Activated T-cell treated with anti-CD3 and anti-CD28 coated beads, Interleukin-2, amount 50 U/mL, for 1 hour (primary cell): ENCODE measurements around the gene FCAMR.

Source experiments
- DNase-seq: peaks from one replicate; pipeline ENCODE4 v3.0.0-alpha.2; 2020

Gene FCAMR, protein sequence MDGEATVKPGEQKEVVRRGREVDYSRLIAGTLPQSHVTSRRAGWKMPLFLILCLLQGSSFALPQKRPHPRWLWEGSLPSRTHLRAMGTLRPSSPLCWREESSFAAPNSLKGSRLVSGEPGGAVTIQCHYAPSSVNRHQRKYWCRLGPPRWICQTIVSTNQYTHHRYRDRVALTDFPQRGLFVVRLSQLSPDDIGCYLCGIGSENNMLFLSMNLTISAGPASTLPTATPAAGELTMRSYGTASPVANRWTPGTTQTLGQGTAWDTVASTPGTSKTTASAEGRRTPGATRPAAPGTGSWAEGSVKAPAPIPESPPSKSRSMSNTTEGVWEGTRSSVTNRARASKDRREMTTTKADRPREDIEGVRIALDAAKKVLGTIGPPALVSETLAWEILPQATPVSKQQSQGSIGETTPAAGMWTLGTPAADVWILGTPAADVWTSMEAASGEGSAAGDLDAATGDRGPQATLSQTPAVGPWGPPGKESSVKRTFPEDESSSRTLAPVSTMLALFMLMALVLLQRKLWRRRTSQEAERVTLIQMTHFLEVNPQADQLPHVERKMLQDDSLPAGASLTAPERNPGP

DNA sequence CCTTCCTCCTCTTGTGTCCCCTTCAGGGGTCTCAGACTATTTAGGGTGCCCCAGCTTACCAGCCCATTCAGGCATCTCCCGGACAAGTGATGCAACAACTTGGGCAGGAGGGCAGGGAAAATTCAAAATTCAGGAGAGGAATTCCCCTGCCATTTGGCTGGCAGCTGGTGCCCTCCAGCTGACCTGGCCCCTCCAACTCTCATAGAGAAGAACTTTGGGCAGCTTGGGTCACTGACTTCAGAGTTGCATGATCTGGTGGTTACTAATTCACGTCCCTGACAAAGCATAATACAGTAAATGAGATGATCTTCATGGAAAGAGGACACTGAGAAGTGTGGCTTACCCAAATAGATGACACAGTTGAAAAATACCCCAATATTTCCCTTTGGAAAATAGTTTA, at the start of gene FCAMR:
TSS of gene FCAMR (minus strand) at position 15 of the 400 bp plus-strand sequence. CDS start 335 bp downstream, outside the sequence.
- no peak for DNase-seq

DNA sequence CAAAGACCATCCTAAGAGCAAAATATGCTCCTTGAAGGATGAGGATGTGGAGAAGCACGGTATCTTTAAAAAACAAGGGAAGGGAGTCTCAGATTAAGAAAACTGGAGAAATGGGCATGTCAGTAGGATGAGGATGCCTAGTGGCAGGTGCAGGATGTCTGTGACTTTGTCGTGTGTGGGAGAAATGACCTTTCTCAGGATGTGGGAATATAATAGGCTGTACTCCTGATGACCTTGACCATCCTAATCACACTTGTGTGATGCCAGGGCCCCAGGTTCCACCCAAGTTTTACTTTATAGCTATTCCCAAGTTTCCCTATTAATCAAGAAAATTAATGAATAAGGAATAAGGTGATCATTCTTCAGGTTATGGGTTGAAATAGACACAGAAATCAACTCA, 49.4 kb upstream of the FCAMR start:
- no peak for DNase-seq

DNA sequence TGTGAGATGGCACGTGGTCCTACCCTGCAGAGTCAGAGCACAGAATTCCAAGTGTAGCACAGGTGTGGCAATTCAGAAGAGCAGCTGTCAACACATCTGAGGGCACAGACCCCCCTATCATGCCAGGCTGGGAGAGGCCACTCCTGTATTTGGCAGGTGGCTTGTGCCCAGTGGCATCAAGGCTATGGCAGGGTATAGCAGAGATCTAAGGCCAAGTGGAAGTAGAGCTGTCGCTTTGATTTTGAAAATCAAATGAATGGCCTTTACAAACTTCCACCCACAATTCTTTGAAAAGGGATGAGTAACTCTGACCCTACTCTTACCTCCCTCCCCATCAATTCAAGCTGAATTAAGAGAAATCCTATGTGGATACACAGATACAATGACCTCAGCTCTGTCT, 48.9 kb upstream of the FCAMR start:
- no peak for DNase-seq

DNA sequence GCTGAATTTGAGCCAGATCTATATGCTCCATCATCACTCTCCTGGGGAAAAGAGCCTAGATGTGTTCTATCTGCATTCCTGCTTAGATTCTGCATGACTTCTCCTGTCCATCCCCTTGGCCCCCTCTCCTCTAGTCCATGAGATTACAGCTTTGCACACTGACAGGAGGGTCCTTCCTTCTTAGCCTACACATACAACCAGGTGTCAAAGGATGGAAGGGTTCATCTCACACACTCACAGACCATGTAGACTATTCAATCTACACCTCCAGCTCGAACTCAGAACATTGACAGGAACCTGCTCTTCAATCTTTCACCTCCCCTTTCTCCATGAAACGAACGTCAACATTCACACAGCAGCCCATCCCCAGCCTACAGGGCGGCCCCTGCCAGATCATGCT, 48.4 kb upstream of the FCAMR start:
- no peak for DNase-seq

DNA sequence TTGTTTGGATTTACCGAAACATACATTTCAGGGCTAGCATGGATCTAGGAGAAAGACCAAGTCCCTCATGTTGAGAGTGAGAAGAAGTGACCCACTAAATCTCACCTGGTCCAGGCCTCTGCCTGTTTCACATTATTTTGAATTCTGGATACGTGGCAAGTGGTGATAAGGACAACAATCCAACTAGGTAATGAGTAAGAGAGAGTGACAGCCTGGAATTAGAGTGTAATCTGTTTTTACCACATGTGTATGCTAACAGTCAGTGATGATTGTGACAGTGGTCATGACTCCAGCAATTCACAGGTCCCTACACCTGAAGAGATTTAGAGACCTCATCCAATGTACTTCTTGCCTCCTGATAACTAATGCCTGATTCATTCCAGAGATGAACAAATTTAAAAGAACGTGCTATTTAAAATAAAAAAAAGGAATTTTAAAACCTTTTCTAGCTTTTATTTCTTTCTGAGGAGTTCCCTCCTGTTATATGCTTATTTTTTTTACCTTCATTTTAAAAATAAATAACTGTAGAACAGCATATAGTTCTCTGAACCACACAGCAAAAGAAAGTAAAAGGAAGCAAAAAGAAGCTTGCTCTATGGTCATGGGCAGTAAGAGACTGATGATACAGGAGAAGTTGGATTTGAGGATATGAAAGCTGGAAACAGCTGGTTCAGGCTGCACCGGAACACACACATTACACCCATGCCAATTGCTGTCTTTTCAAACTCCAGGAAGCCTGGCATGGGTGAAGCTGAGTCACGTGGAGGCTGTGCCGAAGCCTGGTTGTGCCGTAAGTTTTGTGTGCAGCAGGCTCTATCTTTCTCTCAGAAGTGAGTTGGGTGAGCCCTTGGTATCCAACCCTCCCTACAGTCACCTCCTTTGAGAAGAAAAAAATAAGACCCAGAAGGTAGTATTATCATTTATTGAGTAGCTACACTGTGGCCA, 47.6 kb upstream of the FCAMR start:
- no peak for DNase-seq

DNA sequence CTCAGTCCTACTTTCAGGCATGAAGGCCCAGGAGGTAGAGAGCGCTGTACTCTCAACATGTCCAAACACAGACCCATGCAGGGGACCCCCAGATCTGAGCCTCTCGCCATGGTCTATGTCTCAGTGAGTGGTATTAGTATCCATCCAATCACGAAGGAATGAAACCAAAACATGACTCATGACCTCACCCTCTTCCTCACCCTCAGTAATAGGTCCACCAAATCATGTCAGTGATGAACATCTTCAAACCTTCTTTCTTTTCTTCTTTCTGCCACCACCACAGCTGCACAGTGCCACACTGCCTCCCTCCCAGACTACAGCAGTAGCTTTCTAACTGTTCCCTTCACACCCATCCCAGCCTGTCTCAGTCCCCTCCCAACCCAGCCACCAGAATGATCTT, 45.5 kb upstream of the FCAMR start:
- DNase-seq: no peak

DNA sequence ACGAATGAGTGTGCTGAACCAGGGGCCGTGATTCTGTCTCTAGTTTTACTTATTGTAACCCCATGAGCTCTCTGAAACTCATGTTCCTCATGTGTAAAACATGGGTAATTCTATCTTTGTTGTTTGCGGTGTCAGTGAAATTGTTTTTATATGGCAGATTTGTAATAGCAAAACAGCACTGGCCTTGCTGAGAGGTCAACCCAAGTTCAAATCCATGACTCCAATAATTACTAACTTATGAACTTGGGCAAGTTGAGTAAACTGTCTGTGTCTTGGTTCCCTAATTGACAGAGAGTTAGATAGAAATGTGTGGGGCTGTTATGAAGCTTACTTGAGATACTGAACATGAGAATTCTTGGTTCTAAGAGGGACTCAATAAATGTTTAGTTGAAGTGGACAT, 44.5 kb upstream of the FCAMR start:
- DNase-seq: no peak

DNA sequence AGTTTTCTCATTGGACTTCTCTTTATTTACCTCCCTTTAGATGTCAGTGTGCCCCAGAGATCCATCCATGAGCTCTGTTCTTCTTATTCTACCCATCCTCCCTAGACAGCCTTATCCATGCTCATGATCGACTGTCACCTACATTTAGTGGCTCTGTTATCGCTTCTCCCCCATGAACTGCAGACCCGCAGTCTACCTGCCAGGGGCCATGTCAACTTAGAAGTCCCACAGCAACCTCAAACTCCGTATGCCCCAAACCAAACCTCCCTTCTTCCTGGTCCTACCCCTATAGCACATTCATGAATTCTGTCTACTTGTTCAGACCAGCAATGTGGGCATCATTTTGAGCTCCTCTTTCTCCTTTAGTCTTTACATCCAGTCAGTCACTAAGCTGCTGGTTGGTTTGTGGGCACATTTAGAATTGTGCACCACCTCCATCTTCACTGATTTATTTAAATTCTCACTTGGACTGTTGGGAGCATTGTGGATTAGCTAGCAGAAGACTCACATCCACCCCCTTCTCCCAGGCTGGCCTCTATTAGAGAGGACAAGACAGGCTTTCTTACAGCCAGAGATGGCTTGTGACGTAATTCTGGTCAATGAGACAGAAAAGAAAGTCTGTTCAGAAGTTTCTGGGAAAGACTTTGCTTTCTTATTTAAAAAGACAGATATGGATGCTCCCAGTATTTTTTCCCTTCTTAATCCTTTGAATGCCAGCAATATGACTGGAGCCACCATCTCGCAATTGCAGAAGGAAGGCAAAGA, 43.2 kb upstream of the FCAMR start:
- DNase-seq: no peak

DNA sequence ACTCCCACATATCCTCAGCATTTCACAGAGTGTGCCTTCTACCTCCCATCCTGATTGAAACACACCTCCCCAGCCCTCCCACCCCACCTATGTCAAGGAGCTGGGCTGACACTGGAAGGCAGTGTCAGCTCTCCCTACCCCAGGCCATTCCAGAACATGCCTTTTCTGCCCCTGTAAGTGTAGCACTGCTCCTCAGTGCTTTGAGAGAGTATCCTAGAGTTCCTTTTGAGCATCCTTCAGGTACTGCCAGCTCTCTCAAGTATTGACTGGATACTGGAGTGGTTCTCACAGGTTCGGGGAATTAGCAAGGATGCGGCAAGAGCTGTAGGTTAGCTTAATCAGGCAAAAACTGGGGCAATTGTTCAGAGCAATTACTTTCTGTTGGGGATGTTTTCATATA, 40.5 kb upstream of the FCAMR start:
- no peak for DNase-seq

DNA sequence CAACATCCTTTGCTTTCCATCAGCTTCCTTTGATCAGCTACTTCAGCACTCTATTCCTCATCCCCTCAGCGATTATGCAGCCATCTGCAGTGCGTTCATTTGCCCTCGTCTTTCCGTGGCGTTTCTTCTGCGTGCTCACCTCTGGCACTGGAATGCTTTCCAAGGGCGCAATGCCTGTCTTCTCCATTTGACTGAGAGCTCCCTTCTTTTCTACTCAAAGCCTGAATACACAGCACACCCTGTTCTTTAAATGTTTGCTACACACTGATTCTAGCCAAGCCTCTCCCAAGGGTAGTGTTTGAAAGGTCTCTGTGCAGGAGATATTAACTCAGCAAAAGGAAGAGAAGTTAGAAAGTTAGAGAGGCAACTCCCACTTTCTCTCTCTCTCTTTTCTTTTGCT, 39.7 kb upstream of the FCAMR start:
- no peak for DNase-seq

DNA sequence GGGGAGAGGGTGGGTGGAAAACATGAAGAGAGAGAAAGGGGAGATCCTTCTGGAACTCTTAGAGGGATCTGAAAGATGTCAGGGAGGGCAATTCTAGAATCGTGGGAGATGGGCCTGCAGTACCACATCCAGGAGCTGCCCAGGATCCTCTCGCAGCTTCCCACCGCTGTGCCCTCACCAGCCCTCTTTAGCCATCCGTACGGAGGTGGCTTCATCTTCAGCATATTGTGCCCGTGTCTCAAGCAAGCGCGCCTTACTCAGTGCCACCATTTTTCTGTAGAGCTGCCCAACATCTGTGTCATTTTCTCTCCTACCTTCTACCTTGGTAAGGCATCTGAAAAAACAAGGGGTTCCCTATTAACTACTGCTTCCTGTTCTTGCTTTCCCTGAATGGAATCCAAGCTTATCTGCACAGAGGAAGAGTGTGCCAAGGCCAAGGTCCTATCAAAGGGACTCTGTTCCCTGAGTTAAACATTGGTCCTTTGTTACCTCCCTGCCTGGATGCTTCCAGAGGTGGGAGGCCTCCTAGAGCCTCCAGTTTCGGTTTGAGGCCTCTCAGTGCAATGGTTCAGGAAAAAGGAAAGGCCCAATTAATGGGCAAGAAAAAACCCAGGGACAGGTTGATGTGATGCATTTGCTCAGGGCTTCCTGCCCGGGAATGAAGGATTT, 39.1 kb upstream of the FCAMR start:
- DNase-seq: no peak

DNA sequence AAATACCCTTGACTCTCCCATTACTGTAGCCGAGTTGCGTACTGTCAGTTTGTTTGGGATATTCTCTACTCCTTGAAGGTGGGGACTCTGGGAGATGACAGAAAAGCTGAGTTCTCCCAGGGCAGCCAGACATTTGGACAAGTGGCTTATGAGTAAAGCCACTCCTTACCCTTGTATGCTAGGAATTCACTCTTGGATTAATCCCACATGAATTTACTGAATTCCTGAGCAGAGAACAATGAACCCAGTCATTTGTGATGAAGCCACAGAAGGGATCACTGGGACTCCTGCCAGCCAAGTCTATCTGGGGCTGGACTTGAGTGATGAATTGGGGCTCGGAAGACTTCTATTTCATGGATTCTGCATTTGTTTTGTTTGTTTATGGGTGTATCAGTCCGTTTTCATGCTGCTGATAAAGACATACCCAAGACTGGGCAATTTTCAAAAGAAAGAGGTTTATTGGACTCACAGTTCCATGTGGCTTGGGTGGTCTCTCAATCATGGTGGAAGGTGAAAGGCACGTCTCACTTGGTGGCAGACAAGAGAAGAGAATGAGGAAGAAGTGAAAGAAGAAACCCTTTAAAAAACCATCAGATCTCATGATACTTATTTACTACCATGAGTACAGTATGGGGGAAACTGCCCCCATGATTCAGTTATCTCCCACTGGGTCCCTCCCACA, 37.2 kb upstream of the FCAMR start:
- DNase-seq: no peak

DNA sequence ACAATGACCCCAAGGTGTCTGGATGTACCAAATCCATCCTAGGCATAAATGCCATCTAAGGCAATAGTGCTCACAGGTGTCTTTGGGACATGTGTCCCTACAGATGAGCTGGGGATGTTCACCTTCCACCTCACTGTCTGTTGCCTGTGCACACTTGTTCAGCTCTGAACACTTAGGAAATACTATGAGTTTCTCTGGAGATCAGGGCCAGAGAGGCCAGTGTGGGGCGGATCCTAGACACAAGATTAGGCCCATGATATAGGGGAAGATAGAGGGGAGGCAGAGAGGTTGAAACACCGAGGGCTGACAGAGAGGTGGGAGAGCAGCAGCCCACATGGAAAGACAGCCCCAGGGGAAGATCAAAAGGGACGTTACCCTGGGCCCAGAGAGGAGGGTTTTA, 36.7 kb upstream of the FCAMR start:
- no peak for DNase-seq

DNA sequence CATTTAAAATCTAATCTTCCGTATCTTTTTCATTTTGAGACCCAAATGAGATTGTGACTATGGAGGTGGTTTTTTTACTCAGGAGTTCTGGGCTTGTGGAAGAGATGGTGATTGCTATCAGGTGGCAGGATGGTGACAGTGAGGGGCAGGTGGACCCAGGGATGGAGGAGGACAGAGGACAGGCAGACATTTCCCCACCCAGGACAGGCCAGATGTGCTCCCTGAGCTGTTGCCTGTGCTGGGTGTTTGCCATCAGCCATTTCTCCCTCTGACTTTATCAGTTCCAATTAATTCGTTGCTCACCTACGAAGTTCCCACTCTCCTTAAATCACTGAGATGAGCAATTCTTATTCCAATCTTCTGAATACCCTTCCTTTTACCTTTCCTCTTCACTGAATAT, 35.8 kb upstream of the FCAMR start:
- no peak for DNase-seq

DNA sequence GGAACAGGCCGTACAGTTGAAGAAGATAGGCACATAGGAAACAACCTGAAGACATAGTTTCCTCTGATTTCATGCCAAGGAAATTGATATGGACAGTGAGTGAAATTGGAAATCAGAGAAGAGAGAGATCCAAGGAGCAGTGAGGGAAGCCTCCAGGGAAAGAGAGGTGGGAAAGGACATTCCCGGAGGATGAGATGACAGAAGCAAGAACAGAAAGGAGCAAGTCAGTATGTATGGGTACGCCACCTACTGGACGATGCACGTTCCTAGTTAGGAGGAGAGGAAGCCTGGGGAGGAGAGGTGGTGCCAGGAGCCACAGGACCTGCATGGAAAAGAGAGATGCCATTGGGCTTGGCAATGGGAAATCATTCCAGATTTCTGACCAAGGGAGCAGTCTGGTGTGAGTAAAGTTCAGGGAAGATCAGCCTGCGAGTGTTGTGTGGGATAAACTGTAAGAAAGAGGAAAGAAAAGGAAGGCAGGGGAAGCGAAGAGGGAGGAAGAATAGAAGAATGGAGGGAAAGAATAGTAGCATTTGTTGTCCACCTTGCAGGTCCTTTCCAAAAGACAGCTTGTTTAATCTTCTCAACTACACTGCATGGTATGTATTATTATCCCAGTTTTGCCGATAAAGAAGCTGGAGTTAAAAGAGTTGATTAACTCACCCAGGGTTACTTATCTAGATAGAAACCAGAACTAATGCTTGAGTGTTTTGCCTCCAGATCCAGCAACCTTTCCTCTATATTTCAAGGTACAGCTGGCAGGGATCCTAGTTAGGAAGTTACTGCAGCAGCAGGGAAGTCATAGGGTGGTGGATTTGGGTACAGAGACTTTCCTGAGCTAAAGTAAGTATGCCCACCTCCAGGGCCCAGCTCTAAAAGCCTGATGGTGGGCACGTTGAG, 34.9 kb upstream of the FCAMR start:
- DNase-seq: peak; percentile 26

DNA sequence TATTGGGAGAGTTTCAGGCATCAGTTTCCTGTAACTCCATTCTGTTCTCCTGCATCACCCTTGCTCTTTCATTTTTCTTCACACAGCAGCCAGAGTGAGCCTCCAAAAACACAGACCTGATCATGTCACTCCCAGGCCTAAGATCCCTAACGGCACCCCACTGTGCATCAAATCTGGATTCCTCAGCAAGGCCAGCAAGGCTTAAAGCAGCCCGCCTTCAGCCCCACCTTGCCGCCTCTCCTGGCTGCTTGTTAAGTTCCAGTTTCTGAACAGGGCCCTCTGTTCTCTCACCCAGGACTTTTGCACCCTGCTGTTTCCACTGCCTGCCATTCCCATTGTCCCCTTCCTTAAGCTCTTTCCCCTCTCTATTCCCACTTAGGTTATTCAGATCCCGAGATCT, 33.0 kb upstream of the FCAMR start:
- no peak for DNase-seq

DNA sequence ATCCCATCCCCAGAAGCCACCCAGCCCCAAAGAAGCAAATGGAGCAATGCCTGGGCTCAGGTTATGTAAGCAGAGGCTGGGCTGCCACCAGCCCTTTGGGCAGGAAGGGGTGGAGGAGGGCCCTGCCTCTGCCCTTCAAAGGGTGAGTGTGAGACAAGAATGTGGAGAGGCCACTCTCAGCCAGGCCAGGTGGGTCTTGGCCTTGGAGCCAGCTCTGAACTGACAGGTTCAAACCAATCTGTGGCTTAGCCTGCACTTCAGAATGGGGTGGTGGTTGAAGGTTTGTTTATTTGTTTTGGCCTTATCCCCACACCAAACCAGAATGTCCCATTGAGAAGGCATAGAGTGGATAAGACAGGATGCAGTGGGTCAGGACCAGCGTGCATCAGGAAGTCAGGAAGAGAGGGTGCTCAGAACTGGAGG, 32.5 kb upstream of the FCAMR start:
- no peak for DNase-seq

DNA sequence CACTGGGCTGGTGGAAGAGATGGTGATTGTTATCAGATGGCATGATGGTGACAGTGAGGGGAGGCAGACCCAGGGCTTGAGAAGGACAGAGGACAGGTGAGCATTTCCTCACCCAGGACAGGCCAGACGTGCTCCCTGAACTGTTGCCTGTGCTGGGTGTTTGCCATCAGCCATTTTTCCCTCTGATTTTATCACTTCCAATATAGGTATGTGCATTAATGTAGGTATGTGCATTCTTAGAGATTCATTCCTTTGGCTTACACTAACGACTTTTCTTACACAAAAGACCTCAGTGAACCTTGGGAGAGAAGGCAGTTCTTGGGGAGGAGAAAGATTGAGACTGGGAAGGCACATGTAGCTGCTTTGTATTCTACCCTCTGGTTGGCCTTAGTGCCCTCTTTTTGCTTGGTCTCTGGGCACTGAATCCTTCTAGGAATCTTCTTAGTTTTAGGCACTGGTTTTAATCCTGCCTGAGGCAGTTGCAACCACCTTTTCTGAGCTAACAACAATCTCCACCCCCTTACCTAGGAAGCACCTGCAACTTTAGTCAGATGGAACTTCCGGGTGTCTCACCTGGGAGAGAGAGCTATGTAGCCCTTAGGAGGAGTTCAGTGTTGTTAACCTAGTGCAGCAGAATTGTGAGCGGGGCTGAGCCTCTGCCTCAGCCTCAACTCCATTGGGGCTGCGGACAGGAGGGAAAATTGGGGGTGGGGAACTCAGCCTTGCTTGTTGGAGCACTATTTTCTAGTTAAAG, 31.4 kb upstream of the FCAMR start:
- no peak for DNase-seq

DNA sequence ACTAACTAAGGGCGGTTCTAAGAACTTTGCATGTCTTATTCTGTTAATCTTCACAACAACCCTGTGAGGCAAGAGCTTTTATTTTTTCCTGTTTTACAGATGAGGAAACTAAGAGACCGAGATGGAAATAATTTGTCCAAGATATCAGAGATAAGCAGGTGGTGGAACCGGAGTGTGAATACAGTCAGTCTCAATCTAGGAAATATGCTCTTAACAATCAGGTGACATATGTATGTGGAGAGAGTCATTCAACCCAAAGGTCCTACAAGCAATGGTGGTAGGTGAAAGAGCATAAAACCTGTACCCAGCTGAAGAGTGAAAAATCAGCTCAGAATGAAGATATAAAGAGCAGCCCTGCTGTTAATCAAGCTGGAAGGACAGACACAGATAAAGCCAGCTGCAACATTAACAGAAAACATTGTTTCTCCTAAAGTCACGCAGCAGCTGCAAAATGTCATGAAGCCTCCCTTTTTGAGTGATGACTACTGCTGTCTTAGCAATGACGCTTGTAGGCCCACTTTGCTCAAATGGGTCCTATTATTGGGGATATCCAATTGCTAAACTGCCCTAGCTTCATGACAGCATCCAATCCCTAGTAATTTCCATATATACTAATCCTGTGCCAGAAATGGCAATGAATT, 30.5 kb upstream of the FCAMR start:
- DNase-seq: no peak
